Activated naive CD4-positive, alpha-beta T cell treated with anti-CD3 and anti-CD28 coated beads for 36 hours (primary cell): ENCODE data around the gene XPO6. TPM values are rescaled to one million over a fixed set of nuclear protein-coding genes. Genes with fewer than 3 reads are reported as not detected.

Experiments used
- CTCF ChIA-PET: fragments of 350-600 bp; sonication (Branson Sonifier 250); formaldehyde crosslinking; loops from one replicate; lab custom pipeline; 2021; ENCODE audit warnings: antibody characterized with exemption; lab: Charles Lee
- DNase-seq: peaks from one replicate; pipeline ENCODE4 v3.0.0-alpha.2; 2020
- H3K27ac Mint-ChIP-seq: one replicate; pipeline ENCODE4 v1.8.0; 2021; ENCODE audit warnings: mild to moderate bottlenecking, mixed read lengths
- H3K27me3 Mint-ChIP-seq: one replicate; pipeline ENCODE4 v1.8.0; 2021; ENCODE audit warnings: low read depth, mixed read lengths
- H3K36me3 Mint-ChIP-seq: one replicate; pipeline ENCODE4 v1.8.0; 2021; ENCODE audit warnings: low read depth, mixed read lengths
- H3K4me1 Mint-ChIP-seq: one replicate; pipeline ENCODE4 v1.8.0; 2021; ENCODE audit warnings: low read depth, mixed read lengths
- H3K4me3 Mint-ChIP-seq: one replicate; pipeline ENCODE4 v1.8.0; 2021; ENCODE audit warnings: mild to moderate bottlenecking, moderate library complexity, mixed read lengths
- H3K9me3 Mint-ChIP-seq: one replicate; pipeline ENCODE4 v1.8.0; 2021; ENCODE audit warnings: mixed read lengths
- intact Hi-C: fragments of 100-400 bp; cut with micrococcal nuclease; formaldehyde crosslinking; loops from one replicate; pipeline ENCODE4 v1.15.1; 2023
- total RNA-seq, 2 experiments: library from RNA; stranded (reverse); gene quantifications; one replicate each; pipeline ENCODE4 v1.2.3, GENCODE V29; 2021

XPO6 gene
- total RNA-seq, 2 experiments from 2014 or later = 215 to 229 TPM

DNA sequence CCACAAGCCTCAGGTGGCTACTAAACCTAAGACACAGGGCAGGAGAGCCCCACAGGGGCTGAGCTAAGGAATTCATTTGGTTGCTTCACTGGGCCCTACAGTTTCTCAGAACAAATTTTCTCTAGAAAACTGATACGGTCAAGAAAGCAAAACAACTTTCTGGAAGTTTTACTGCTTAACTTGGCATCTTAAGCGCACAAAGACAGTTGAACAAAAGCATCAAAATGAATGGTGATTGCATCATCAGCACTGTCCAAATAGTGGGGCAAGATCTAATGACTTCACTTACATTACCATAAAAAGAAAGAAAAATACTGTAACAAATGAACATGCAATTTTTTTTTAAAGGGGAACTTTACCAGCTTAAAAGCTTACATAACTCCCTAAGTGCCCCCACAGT is 47.6 kb downstream of the XPO6 start:
- Mint-ChIP-seq H3K27ac (peak overlapping the region; percentile 90), H3K36me3 (peaks cover 56% of the 10 kb centered on the region), H3K27me3 (no peaks in the 10 kb centered on the region), H3K4me3 (no peak overlapping the region), H3K9me3 (no peaks in the 10 kb centered on the region), H3K4me1 (peaks cover 88% of the 10 kb centered on the region)
- intact Hi-C loops = no loop called here
- CTCF ChIA-PET = interaction anchor here (1.0 to 1.8 kb wide), 2 partner anchors 10 to 12 kb away, joined by 3 to 6 read pairs; no protein-coding TSS in a partner anchor
- no peak for DNase-seq

DNA sequence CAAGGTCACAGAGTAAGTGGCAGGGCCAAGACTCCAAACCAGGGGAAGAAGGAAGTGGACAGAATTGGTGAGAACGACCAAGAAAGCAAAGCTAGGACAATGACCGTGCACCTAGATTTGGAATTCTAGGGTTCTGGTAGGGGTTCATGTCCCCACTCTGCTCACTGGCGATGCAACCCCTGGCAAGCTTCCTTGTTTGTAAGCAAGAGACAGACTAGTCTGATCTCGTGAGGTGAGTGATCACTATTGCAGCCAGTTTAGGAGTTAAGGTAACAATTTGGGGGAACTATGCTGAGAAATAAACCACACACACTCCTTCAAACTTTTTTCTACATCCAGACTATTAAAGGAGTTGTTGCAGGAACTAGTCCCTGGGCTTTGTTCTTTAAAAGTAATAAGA is 48.1 kb downstream of the XPO6 start:
- H3K4me1 Mint-ChIP-seq = peaks cover 84% of the 10 kb centered on the region
- no peaks in the 10 kb centered on the region for H3K9me3 Mint-ChIP-seq
- H3K27me3 Mint-ChIP-seq = no peaks in the 10 kb centered on the region
- peak; percentile 34 for DNase-seq
- peaks cover 53% of the 10 kb centered on the region for H3K36me3 Mint-ChIP-seq
- H3K4me3 Mint-ChIP-seq = no peak overlapping the region
- peak overlapping the region; percentile 90 for H3K27ac Mint-ChIP-seq
- CTCF ChIA-PET = interaction anchor here (1.0 kb wide), 1 partner anchor 10 kb away, joined by 3 read pairs; no protein-coding TSS in a partner anchor
- intact Hi-C loops = no loop called here

DNA sequence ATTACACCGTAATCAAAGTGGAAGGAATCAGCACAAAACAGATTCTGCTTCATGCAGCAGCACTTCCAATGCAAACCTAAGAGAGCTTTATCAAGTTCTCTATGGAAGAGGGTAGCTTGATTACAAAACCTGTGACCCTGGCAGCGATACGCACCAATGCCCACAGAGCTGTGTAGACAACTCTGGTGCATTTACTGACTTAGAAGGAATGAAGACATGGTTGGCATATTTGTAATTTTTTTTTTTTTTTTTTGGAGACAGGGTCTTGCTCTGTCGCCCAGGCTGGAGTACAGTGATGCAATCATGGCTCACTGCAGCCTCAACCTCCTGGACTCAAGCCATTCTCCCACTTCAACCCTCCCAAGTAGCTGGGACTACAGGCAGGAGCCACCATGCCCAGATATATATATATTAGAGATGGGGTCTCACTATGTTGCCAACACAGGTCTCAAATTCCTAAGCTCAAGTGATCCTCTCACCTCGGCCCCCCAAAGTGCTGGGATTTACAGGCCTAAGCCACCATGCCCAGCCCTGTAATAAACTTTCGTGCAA is 49.4 kb downstream of the XPO6 start:
- Mint-ChIP-seq H3K27ac (peak overlapping the region; percentile 61), H3K4me1 (peaks cover 82% of the 10 kb centered on the region), H3K9me3 (no peaks in the 10 kb centered on the region), H3K27me3 (no peaks in the 10 kb centered on the region), H3K4me3 (no peak overlapping the region), H3K36me3 (peaks cover 55% of the 10 kb centered on the region)
- CTCF ChIA-PET = interaction anchor here (0.6 kb wide), 1 partner anchor 18 kb away, joined by 3 read pairs; no protein-coding TSS in a partner anchor
- DNase-seq = no peak
- intact Hi-C loops = no loop called here

DNA sequence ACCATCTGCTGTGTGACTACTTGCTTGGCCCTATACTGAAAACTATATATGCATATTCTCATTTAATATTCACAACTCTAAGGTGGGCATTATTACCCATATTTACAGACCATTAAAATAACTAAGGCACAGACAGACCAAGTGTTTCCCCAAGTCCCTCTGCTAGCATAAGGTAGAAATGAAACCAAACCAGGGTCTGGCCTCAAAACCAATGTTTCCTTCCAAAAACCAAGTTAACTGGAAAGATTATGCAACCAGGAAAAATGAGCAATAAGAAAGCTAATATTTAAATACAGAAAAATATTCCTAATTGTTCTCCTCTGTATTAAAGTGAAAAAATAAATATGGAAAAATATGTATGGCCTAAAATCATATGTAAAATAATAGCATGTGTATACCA is 50.1 kb downstream of the XPO6 start:
- H3K4me3 Mint-ChIP-seq = no peak overlapping the region
- peaks cover 77% of the 10 kb centered on the region for H3K4me1 Mint-ChIP-seq
- CTCF ChIA-PET = no interaction called here
- intact Hi-C loops = no loop called here
- no peak for DNase-seq
- peak overlapping the region; percentile 61 for H3K27ac Mint-ChIP-seq
- no peaks in the 10 kb centered on the region for H3K9me3 Mint-ChIP-seq
- no peaks in the 10 kb centered on the region for H3K27me3 Mint-ChIP-seq
- peaks cover 50% of the 10 kb centered on the region for H3K36me3 Mint-ChIP-seq

DNA sequence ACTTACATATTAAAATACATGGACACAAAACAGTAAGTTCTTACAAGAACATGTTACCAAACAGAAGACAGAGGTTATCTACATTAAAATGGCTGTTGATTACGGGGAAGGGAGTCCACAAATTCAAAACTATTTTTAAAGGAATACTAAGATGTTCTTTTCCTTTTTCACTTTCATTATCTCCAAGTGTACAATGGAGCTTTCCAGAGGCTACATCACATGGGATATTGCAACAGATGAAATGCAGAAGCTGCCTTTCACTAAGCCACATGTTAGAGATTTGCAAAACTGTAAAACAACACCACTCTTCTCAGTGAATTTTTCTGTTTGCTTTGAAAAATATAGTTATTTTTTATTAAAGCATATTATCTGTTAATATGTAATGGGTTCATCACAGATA is 53.6 kb downstream of the XPO6 start:
- Mint-ChIP-seq H3K9me3 (no peaks in the 10 kb centered on the region), H3K4me3 (no peak overlapping the region), H3K4me1 (peaks cover 65% of the 10 kb centered on the region), H3K27me3 (no peaks in the 10 kb centered on the region), H3K36me3 (peaks cover 42% of the 10 kb centered on the region), H3K27ac (no peak overlapping the region)
- intact Hi-C loops = no loop called here
- no peak for DNase-seq
- CTCF ChIA-PET = no interaction called here

DNA sequence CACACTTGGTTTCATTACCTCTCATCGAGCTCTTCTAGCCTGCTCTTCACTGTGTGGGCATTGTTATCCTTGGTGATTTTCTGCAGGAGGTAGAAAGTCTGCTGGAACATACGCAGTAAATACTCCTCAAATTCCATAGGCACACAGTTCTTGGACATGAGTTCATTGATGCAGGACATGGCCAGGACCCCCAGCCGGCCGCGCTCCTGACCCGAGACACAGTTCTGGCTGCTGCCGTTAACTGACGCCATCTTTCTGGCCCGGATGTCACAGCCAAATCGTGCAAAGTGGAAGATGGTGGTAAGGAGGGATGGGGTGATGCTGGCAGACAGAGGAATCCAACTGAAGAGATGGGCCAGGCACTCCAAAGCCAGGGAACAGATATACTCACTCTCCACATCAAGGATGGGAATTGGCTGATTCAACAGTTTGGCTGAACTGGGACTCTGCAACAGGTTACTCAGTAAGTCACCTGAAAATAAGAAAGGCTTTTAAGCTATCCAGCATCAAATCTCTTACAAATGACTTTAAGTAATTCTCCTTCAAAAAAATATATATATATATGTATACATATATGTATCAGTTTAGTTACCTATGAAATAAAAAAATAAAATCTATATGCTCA is 55.6 kb downstream of the XPO6 start:
- no peaks in the 10 kb centered on the region for H3K9me3 Mint-ChIP-seq
- peaks cover 54% of the 10 kb centered on the region for H3K4me1 Mint-ChIP-seq
- peak overlapping the region; percentile 18 for H3K27ac Mint-ChIP-seq

DNA sequence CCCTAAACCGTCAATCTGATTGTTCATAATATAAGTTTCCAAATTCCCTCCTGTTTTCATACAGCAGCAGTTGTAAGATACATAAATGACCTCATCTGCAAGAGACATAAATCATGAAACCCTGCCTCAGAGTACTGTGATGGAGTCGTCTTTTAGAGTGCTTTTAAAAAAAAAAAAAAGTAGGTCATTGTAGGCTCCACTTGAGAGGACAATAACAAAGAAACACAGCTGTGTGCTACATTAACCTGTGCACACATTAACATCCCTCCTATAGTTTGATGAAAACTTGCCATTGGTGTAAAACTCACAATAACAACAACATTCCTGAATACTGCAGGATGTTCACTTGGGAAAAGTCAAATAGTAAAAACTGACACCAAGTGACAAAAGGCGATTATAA is 56.5 kb downstream of the XPO6 start:
- Mint-ChIP-seq H3K27ac (peak overlapping the region; percentile 56), H3K9me3 (no peaks in the 10 kb centered on the region), H3K36me3 (peaks cover 47% of the 10 kb centered on the region), H3K4me1 (peaks cover 57% of the 10 kb centered on the region), H3K27me3 (no peaks in the 10 kb centered on the region), H3K4me3 (no peak overlapping the region)
- DNase-seq = no peak
- CTCF ChIA-PET = interaction anchor here (0.6 to 1.5 kb wide), 2 partner anchors 45 to 47 kb away, joined by 3 to 4 read pairs; no protein-coding TSS in a partner anchor
- intact Hi-C loops = no loop called here

More for the DNA sequence above, 55.6 kb downstream of the XPO6 start:
- H3K36me3 Mint-ChIP-seq = peaks cover 42% of the 10 kb centered on the region
- intact Hi-C loops = no loop called here
- no peak overlapping the region for H3K4me3 Mint-ChIP-seq
- DNase-seq = no peak
- CTCF ChIA-PET = interaction anchor here (0.6 to 1.5 kb wide), 2 partner anchors 46 to 92 kb away, joined by 3 read pairs; no protein-coding TSS in a partner anchor
- no peaks in the 10 kb centered on the region for H3K27me3 Mint-ChIP-seq

DNA sequence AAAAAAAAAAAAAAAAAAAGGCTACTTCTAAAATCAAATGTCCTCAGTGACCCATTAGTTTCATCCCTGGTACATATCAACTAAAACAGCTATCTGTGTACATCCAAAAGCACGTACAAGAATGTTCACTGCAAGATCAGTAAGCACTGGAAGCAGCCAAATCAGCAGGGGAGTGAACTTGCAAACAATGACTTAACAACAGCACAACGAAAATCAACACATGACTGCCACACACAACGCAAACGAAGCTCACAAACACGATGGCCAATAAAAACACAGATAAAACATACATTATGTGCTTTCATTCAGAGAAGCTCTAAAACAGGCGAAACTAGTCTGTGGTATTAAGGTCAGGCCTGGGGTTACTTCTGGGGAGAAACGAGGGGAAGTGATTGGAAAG is 60.6 kb downstream of the XPO6 start:
- H3K4me1 Mint-ChIP-seq = peaks cover 70% of the 10 kb centered on the region
- H3K27ac Mint-ChIP-seq = peak overlapping the region; percentile 68
- DNase-seq = no peak
- peaks cover 61% of the 10 kb centered on the region for H3K36me3 Mint-ChIP-seq
- no peak overlapping the region for H3K4me3 Mint-ChIP-seq
- H3K27me3 Mint-ChIP-seq = no peaks in the 10 kb centered on the region
- intact Hi-C loops = no loop called here
- CTCF ChIA-PET = interaction anchor here (0.9 to 3.1 kb wide), 3 partner anchors 14 to 67 kb away, joined by 6 to 17 read pairs (median 8); no protein-coding TSS in a partner anchor
- no peaks in the 10 kb centered on the region for H3K9me3 Mint-ChIP-seq

DNA sequence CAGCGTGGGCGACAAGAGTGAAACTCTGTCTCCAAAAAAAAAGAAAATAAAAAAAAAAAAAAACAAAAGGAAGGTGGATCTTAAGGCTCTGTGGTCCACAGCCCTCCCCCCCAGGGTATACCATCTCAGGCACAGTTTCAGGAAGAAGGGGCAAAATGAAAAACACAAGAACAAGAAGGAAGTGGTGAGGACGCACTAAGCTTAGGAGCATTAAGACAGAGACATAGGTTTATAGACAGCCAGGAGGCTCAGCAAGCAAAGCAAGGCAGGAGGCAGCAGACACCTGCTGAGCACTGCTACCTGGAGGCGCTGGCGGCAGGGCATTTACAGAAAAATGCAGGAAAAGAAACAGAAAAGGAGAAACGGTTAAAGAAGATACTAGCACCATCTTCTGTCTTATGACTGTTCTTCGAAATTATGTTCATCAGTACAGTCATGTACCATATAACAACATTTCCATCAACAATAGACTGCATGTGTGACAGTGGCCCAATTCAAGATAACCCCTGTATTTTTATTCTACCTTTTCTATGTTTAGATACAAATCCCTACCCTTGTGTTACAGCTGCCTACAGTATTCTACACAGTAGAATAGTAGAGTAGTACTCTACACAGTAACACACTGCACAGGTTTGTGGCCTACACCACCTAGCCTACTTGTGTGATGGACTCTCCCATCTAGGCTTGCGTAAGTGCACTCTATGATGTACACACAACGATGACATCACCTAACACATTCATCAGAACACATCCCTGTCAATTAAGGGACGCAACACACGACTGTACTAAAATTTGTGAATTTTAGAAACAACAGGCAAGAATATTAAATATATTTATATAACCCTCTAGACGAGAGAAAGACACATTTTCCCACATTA is 62.5 kb downstream of the XPO6 start:
- peak; percentile 56 for DNase-seq
- Mint-ChIP-seq H3K36me3 (peaks cover 58% of the 10 kb centered on the region), H3K4me1 (peaks cover 71% of the 10 kb centered on the region), H3K27ac (peak overlapping the region; percentile 84), H3K4me3 (peak overlapping the region; percentile 13), H3K9me3 (no peaks in the 10 kb centered on the region), H3K27me3 (no peaks in the 10 kb centered on the region)
- CTCF ChIA-PET = interaction anchor here (0.6 to 3.1 kb wide), 4 partner anchors 32 to 69 kb away, joined by 3 to 17 read pairs (median 4); no protein-coding TSS in a partner anchor
- intact Hi-C loops = loop anchor here (1.0 kb wide), 1 partner anchor 8 kb away; no protein-coding TSS in a partner anchor

DNA sequence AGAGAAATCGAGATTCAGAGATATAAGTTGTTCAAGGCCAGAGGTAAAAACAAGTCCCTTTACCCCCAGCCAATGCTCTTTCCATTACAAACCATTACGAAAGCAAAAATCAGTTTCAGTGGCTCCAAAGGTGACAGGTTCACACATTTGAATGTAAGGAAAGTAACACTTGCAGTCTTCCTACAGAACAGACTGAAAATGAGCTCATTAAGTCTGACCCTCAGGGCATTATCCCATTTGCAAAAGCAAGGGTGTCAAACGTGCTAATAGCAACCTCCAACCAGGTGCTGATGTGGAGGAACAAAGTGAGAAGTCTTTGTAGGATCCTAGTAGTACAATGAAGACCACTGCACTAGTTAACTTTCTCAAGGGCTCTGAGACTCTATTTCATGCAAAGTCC is 65.2 kb downstream of the XPO6 start:
- H3K9me3 Mint-ChIP-seq = no peaks in the 10 kb centered on the region
- H3K27me3 Mint-ChIP-seq = no peaks in the 10 kb centered on the region
- peaks cover 88% of the 10 kb centered on the region for H3K4me1 Mint-ChIP-seq
- DNase-seq = no peak
- H3K4me3 Mint-ChIP-seq = no peak overlapping the region
- H3K36me3 Mint-ChIP-seq = peaks cover 57% of the 10 kb centered on the region
- CTCF ChIA-PET = interaction anchor here (1.0 kb wide), 1 partner anchor 64 kb away, joined by 3 read pairs; no protein-coding TSS in a partner anchor
- intact Hi-C loops = no loop called here
- peak overlapping the region; percentile 83 for H3K27ac Mint-ChIP-seq

DNA sequence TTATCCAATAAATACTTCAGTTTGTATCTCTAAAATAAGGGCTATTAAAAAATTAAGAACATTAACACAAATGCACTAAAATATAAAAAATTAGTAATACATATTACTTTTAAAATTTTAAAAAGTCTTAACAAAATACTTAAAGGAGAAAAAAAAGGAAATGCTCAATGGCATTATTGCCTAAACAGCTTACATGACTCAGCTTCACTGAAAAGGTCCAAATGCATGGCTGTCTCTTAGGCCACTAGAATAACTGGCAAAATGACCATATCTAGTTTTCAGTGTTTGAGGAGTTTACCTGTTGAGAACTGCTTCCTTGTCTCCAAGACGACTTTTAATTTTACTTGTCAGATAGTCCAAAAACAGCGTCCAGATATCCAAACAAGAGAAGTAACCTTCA is 66.0 kb downstream of the XPO6 start:
- H3K36me3 Mint-ChIP-seq = peaks cover 53% of the 10 kb centered on the region

More for the DNA sequence above, 66.0 kb downstream of the XPO6 start:
- H3K9me3 Mint-ChIP-seq = no peaks in the 10 kb centered on the region
- intact Hi-C loops = no loop called here
- CTCF ChIA-PET = interaction anchor here (0.7 kb wide), 1 partner anchor 9 kb away, joined by 3 read pairs; no protein-coding TSS in a partner anchor
- H3K4me1 Mint-ChIP-seq = peaks cover 88% of the 10 kb centered on the region
- DNase-seq = no peak
- peak overlapping the region; percentile 97 for H3K27ac Mint-ChIP-seq
- no peak overlapping the region for H3K4me3 Mint-ChIP-seq
- no peaks in the 10 kb centered on the region for H3K27me3 Mint-ChIP-seq
